Stomach smooth muscle (tissue), 2 donors: ENCODE results near the gene TP73.

Source experiments
- H3K27ac ChIP-seq: one replicate; pipeline ENCODE4 v1.7.0; 2013; ENCODE audit warnings: mild to moderate bottlenecking, low read length, inconsistent platforms
- H3K27me3 ChIP-seq, 2 donors: one replicate each; pipeline ENCODE4 v1.7.0; 2013; ENCODE audit warnings: low read length in 2 of 2; ENCODE audit not compliant: insufficient read depth in 2 of 2, control insufficient read depth in 1 of 2
- H3K36me3 ChIP-seq, 2 donors: one replicate each; pipeline ENCODE4 v1.7.0; 2013; ENCODE audit warnings: low read length in 2 of 2; ENCODE audit not compliant: control insufficient read depth in 2 of 2, insufficient read depth in 2 of 2
- H3K4me1 ChIP-seq: one replicate; pipeline ENCODE4 v1.7.0; 2013; ENCODE audit warnings: low read length; ENCODE audit not compliant: control insufficient read depth, insufficient read depth
- H3K4me3 ChIP-seq, 2 donors: one replicate each; pipeline ENCODE4 v1.7.0; 2013; ENCODE audit warnings: low read length in 2 of 2
- H3K9ac ChIP-seq, 2 donors: one replicate each; pipeline ENCODE4 v1.7.0; 2013; ENCODE audit warnings: low read length in 2 of 2, mild to moderate bottlenecking in 1 of 2
- H3K9me3 ChIP-seq, 2 donors: one replicate each; pipeline ENCODE4 v1.7.0; 2013; ENCODE audit warnings: low read length in 2 of 2; ENCODE audit not compliant: control insufficient read depth in 2 of 2
- donor health status: healthy.
- donor health status: Pancreatic carcinoma.

Gene TP73

GRCh38 chr1:3705341-3705950, 53.1 kb downstream of the TP73 start:
- H3K27me3 ChIP-seq, result peaks cover 22 to 24% of the 10 kb centered on the region in 2 donors
- H3K36me3 ChIP-seq, result no peaks in the 10 kb centered on the region
- H3K4me1 ChIP-seq, result no peaks in the 10 kb centered on the region
- H3K9ac ChIP-seq, result no peak overlapping the region
- H3K27ac ChIP-seq, result no peak overlapping the region
- no peak overlapping the region for H3K4me3 ChIP-seq
- no peaks in the 10 kb centered on the region for H3K9me3 ChIP-seq

- no peak overlapping the region for H3K9ac ChIP-seq
- no peak overlapping the region for H3K4me3 ChIP-seq
- no peaks in the 10 kb centered on the region for H3K36me3 ChIP-seq
- no peaks in the 10 kb centered on the region for H3K9me3 ChIP-seq
- H3K27ac ChIP-seq, result no peak overlapping the region
- peaks cover 26 to 35% of the 10 kb centered on the region in 2 donors for H3K27me3 ChIP-seq
- H3K4me1 ChIP-seq, result no peaks in the 10 kb centered on the region
These were observed 54.5 kb downstream of the TP73 start for GRCh38 chr1:3706651-3707297.

- Histone ChIP-seq H3K36me3 (no peaks in the 10 kb centered on the region), H3K9me3 (no peaks in the 10 kb centered on the region), H3K27ac (no peak overlapping the region), H3K9ac (no peak overlapping the region), H3K4me3 (no peak overlapping the region), H3K27me3 (peaks cover 26 to 35% of the 10 kb centered on the region in 2 donors), H3K4me1 (no peaks in the 10 kb centered on the region)
These were observed 55.1 kb downstream of the TP73 start for GRCh38 chr1:3707298-3707938.

- no peaks in the 10 kb centered on the region for H3K36me3 ChIP-seq
- no peak overlapping the region for H3K27ac ChIP-seq
- peaks cover 27 to 35% of the 10 kb centered on the region in 2 donors for H3K27me3 ChIP-seq
- no peaks in the 10 kb centered on the region for H3K9me3 ChIP-seq
- H3K9ac ChIP-seq, result no peak overlapping the region
- H3K4me1 ChIP-seq, result no peaks in the 10 kb centered on the region
- no peak overlapping the region for H3K4me3 ChIP-seq
These were observed 55.6 kb downstream of the TP73 start for GRCh38 chr1:3707939-3708328.

GRCh38 chr1:3708791-3709190, 56.5 kb downstream of the TP73 start:
- H3K9me3 ChIP-seq, result no peaks in the 10 kb centered on the region
- H3K27ac ChIP-seq, result no peak overlapping the region
- H3K9ac ChIP-seq, result no peak overlapping the region
- H3K27me3 ChIP-seq, result peaks cover 29 to 38% of the 10 kb centered on the region in 2 donors
- H3K4me1 ChIP-seq, result no peaks in the 10 kb centered on the region
- H3K36me3 ChIP-seq, result no peaks in the 10 kb centered on the region
- H3K4me3 ChIP-seq, result no peak overlapping the region

GRCh38 chr1:3710251-3710650, 57.9 kb downstream of the TP73 start:
- Histone ChIP-seq H3K4me1 (no peaks in the 10 kb centered on the region), H3K9ac (no peak overlapping the region), H3K4me3 (no peak overlapping the region), H3K27me3 (peaks cover 29 to 34% of the 10 kb centered on the region in 2 donors), H3K36me3 (no peaks in the 10 kb centered on the region), H3K9me3 (no peaks in the 10 kb centered on the region), H3K27ac (no peak overlapping the region)

- Histone ChIP-seq H3K36me3 (no peaks in the 10 kb centered on the region), H3K27ac (no peak overlapping the region), H3K4me1 (no peaks in the 10 kb centered on the region), H3K9me3 (no peaks in the 10 kb centered on the region), H3K4me3 (no peak overlapping the region), H3K9ac (no peak overlapping the region), H3K27me3 (peaks cover 34 to 39% of the 10 kb centered on the region in 2 donors)
These were observed 59.1 kb downstream of the TP73 start for GRCh38 chr1:3711381-3711779.

GRCh38 chr1:3711780-3712451, 59.6 kb downstream of the TP73 start:
- peaks cover 39 to 41% of the 10 kb centered on the region in 2 donors for H3K27me3 ChIP-seq

GRCh38 chr1:3712573-3713535, 60.5 kb downstream of the TP73 start:
- no peak overlapping the region for H3K27ac ChIP-seq
- no peaks in the 10 kb centered on the region for H3K9me3 ChIP-seq
- H3K36me3 ChIP-seq, result no peaks in the 10 kb centered on the region
- no peak overlapping the region for H3K4me3 ChIP-seq
- H3K9ac ChIP-seq, result no peak overlapping the region
- H3K27me3 ChIP-seq, result peaks cover 39 to 46% of the 10 kb centered on the region in 2 donors
- no peaks in the 10 kb centered on the region for H3K4me1 ChIP-seq

More at GRCh38 chr1:3711780-3712451, 59.6 kb downstream of the TP73 start:
- Histone ChIP-seq H3K9me3 (no peaks in the 10 kb centered on the region), H3K4me3 (no peak overlapping the region), H3K4me1 (no peaks in the 10 kb centered on the region), H3K36me3 (no peaks in the 10 kb centered on the region), H3K9ac (no peak overlapping the region), H3K27ac (no peak overlapping the region)

GRCh38 chr1:3713840-3714239, 61.5 kb downstream of the TP73 start:
- peaks cover 38 to 41% of the 10 kb centered on the region in 2 donors for H3K27me3 ChIP-seq
- no peak overlapping the region for H3K9ac ChIP-seq
- H3K4me1 ChIP-seq, result no peaks in the 10 kb centered on the region

More at GRCh38 chr1:3713840-3714239, 61.5 kb downstream of the TP73 start:
- no peaks in the 10 kb centered on the region for H3K36me3 ChIP-seq
- H3K9me3 ChIP-seq, result no peaks in the 10 kb centered on the region
- H3K27ac ChIP-seq, result no peak overlapping the region
- no peak overlapping the region for H3K4me3 ChIP-seq
